ENCODE measurements around the gene RFX3.

The RFX3 gene

DNA sequence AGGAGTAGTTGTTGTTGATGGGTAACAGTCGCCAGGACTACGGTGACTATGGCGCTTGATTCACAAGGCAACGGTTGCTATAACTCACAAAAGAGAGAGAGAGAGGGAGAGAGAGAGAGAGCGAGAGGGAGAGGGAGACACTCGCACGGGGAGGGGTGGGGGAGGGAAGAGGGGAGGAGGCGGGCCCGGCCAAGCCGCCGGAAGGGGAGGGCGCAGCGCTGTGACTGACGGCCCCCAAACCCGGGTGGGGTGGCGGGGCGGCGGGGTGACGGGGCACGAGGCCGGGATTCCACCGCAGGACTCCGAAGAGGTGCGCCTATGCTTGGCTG lies at the start of gene RFX3:
RFX3 (minus strand) TSS at position 166 of the 329 bp plus-strand sequence. CDS start 130,413 bp downstream, outside the sequence.
- DNase-seq (ENCODE audit: low read depth) = peak; percentile 90

DNA sequence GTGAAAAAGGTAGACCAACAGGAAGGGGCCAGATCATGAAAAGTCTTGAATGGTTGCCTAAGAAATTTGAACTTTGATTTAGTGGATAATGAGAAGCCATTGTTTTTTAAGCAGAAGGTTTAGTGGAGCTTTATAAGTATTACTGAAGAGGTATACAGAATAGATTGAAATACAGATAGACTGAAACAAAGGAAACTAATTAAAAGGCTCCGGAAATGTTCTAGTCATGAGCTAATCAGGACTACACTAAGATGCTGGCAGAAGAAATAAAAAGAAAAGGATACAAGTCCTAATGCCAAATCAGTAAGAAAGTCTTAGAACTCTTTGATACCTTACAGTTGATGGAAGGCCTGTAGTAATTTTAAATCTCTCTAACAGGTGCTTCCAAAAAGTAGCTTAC lies 45.7 kb upstream of the RFX3 start:
- no peak for DNase-seq (ENCODE audit: low read depth)

DNA sequence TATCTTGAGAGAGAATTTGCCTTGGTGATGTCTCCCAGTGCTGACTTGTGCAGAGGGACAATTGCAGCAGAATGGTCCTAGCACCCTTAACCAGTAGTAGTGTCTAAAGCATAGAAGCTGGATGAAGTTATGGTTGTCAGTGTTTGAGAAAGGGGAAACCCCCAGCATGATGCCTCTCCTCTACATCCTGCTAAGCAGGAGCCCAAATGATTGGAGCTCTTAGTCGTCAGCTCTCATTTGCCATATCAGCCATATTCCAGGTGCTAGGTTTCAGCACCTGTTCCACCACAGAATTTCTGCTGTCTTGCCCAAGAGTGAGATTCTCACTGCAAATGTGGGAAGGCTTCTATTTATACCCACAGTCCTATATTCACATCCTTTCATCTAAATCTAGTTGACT lies 43.7 kb upstream of the RFX3 start:
- DNase-seq (ENCODE audit: low read depth) = no peak

DNA sequence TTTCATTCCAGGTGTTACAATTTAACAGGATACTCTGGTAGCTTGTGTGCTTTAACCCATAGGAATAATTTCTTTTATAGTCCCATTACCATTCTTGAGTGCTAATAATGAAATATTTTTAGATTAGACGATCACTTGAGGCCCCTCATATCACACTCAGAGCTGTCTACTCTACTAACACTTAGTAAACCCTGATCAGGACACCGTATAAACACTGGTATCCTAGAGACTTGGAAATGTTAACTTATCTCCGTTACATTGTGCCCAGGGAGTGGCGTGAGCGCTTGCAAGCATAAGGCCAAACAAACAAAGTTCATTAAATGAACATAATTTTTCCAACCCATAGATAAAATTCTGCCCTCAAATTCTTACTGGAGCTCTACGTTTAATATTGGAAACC lies 42.2 kb upstream of the RFX3 start:
- no peak for DNase-seq (ENCODE audit: low read depth)

DNA sequence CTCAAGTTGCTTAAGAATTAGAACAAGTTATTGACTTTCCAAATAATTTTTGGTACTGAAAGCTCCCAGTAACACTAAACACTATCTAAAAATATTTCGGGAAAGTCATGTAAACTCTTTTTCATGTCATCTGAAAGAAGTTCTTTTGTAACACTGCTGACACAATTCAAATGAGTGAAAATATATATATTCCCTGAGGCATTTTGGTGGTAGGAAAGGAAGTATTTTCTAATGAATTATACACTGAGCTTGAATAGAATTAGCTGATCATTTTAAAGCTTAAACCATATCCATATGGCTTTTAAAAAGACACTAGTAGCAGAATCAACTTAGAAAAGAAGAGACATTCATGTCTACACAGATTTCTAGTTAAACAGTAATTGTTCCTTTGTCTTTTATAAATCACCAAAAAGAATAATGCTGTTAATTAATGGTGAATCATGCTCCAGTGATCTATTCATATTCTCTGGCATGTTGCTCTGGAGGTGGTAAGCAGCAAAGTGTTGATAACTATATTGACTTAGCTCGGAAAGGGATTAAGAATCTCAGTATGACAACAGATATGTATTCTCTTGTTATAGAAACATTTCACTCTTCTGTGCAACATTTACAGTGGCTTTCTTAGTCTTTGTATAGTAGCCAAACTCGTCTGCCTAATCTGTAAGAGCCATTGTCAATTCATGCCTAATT lies 27.4 kb upstream of the RFX3 start:
- DNase-seq (ENCODE audit: low read depth) = no peak

DNA sequence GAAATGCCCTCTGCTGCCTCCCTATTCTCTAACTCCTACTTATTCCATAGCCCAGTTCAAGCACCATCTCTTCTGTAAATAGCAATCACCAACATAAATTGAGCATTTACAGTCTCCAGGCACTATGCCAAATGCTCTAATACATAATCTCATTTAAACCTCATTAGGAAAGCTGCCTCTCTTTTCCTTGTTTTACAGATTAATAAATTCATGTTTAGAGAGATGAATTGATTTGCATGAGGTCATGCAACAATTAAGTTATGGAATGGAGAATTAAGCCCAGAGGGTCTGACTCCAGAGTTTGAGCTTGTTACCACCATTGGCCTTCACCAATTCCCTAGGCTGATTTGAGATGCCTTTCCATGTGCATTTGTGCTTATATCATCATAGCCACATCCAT lies 23.4 kb upstream of the RFX3 start:
- DNase-seq (ENCODE audit: low read depth) = no peak

DNA sequence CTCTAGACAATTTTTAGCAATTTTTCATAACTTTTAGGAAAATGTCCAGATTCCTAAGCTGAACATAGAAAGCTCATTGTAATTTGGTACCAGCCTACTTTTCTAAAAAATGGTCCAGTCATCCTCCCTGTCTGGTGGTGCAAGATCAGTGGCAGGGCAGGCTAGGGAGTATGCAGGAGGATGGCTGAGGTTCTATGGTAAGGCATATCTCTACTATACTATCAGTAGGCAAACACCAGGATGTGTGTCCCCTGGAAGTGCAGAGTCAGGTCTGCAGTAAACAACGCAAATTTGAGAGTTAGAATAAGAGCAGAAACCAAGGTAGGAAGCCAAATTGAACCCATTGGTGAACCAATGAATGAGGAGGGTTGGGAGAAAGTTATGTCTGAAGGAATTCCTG lies 22.8 kb upstream of the RFX3 start:
- DNase-seq (ENCODE audit: low read depth) = no peak

DNA sequence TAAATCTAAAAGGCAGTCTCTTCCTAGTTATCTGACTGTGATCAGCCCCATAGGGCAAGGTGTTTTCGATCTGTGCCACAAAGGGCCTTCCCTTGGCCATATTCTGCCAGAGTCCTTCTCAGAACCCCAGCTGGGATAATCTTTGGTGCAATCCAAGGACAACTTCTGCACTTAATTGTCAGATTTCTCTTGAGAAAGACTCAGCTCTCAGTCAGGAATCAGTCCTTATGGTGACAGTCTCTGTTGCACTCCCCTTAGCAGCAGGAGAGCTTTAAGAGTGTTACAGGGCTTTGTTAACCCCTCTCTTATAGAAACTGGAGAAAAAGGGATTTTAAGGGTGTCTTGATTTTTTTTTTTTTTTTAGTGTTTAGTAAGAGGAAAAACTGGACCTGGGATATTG lies 15.4 kb upstream of the RFX3 start:
- DNase-seq (ENCODE audit: low read depth) = no peak

DNA sequence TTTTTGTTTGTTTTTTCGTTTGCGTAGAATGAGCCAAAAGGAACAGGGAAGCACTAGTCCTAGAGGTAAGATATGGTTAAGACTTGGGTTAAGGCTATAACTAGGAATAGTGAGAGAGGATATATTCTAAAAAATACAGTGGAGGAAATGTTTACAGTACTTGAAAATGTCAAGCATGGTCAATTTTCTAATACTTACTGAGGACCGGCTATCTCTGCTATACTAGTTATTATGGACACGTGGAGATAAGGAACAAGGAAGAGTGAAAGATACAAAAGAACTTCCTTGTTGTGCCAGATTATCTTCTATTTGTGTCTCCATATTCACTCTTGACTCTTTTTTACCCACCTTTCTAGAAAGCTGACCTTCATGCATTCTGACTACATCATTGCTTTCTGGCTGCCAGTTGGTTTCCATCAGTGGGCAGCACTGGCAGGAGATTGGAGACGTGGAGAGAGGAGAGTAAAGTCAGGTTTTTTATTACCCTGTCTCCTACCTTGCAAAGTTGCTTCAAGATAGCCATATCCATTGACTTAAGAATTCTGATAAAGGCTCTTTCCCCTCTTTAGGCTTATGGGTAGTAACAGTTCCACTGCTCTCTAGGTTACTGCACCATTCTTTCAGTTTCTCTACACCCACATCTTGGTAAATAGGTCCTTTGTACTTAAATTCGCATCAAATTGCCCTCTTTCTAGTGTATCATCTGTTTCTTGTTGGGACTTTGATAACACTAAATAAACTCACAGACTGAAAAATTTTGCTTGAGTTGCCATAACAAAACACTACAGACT lies 9.0 kb upstream of the RFX3 start:
- DNase-seq (ENCODE audit: low read depth) = no peak

DNA sequence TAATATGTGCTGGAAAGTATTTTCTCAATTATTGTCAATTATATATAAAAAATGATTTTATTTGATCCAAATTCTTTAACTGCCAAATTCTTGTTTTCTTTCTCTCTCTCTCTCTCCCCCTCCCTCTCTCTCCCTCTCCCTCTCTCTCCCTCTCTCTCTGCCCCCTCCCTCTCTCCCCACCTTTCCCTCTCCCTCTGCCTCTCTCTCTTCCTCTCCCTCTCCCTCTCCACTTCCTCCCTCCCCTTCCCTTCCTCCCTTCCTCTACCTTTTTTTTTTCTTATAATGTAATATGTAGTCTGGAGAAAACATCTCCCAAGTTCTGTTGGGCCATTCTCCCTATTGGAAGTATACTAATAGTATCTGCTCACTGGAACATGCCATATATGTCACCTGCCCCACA lies 6.4 kb upstream of the RFX3 start:
- DNase-seq (ENCODE audit: low read depth) = no peak

DNA sequence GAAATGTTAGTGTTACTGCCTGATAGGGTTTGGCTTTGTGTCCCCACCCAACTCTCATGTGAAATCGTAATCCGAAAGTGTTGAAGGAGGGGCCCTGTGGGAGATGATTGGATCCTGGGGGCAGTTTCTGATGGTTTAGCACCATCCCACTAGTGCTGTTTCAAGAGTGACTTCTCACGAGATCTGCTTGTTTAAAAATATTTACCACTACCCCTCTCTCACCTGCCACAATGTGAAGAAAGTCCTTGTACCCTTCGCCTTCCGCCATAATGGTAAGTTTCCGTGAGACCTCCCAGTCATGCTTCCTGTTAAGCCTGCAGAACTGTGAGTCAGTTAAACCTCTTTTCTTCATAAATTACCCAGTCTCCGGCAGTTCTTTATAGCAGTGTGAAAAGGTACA lies 2.6 kb upstream of the RFX3 start:
- DNase-seq (ENCODE audit: low read depth) = peak; percentile 36

DNA sequence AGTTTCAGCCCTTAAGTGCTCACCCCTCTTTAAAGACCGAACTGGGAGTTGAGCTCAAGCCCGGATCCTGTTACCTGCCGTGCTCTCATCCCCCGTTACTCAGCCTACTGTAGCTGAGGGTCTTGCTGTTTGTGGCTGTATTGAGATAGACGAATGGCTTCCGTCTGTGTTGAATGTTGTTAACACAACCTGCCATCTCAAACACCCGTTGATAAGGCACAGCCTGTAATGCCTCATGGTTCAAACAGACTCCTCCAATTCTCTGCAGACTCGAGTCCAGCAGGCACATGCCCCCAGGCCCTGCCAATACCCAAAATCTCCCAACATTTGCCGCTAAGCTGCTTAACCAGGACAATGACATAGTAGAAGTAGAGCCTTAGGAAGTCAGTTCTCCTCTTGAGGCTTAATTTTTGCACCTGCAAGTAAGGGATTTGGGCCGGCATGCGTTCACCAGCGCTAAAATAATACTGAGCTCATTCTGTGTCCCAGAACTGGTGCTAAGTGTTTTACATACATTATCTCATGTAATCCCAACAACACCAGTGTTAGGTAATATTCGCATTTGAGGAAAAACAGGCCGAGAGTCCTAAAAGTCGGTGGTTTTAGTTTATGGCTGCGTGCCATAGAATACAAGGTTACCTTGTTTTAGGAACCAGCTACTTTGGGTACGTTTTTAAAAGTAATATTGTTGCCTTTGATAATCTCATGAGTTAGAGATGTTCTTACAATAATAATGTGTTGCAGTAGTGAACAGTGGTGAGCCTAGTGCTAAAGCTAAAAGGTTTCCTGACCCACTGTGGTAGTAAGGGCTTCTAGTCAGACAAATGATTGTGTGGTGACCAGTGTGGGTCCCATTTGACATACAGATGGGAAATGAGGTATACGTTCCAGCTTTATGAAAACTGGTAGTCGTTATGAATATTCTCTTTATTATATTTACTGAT lies 1.5 kb upstream of the RFX3 start:
- DNase-seq (ENCODE audit: low read depth) = no peak

DNA sequence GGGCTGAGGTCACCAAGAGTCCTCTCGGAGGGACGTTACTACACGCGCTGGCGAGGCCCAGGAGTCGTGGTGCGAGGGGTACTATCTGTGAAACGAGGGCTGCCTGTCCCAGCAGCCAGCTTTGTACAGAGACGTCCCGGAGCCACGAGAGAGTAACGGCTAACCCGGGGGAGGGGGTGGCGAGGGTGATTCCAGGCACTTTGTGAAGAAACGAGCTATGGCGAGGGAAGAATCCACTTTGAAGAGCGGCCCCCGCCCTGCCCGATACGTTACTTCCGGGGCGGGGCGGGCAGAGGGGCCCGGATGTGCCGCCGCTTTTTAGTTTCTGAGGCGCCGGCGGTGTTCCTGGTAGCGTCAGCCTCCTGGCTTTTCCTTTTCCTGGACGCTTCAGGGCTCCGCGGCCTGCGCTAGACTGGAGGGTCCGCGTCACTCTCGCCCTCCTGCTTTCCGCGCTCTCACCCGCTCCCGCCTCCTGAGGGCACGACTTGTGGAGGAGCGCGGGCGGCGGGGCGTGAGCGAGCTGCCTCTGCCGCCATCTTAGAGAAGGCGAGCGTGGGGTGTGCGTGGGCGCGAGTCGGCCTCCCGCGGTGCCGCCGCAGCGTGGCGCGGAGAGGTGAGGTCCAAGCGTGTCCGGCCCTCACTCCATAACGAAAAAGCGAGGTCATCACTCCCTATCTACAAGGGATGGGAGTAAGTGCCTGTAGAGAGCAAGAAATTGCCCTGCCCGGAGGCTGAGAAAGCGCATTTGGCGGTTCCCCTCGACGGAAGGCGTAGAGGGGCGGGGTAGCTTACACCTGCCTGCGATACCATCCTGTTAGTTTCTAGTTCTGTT lies 580 bp upstream of the RFX3 start:
- peak; percentile 83 for DNase-seq (ENCODE audit: low read depth)

DNA sequence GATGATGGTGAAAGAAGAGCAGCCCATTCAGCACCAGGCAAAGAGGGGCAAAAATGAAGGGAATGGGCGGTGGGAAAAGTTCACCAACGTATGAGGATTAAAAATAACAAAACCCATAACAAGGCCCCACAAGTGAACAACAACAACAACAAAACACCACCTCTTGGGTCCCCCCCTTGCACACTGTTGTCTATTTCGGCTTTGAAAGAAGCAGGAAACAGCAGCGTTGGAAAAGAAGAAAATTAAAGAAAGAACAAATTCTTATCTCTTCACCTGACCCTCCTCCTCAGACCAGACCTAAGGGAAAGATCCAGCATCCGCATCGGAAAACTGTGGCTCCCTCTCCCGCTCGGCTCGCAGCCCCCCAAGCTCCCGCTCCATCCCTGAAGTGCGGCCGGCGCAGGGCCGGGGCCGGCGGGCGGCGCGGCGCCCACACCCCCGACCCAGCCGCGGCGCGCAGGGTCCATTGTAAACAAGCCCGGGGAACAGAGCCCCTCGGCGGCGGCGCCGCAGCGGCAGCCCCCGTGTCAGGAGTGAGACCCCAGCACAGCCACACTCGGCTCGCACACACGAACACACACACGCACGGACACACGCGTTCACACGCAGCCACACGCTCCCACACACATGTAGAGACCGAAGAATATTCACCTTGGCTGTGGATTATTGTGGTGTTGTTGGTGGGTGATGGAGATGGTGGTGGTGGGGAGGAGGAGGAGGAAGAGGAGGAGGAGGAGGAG lies 535 bp downstream of the RFX3 start:
- no peak for DNase-seq (ENCODE audit: low read depth)

DNA sequence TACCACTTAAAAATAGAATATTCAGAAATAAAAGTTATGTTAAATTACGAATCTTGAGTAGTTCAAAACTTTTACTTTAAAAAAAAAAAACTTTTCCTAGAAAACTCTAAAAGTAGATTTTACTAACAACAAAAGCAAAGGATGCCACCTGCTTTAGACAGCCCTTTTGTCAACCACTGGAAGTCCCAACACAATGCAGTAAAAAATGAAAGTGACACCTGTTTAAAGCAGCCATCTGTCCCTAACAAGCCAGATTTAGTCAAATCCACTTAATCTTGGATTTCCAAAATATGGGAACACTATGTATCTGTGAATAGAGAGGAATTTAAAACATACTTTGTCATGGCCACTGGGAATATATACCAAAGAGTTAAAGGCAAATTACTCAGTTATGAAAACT lies 3.8 kb downstream of the RFX3 start:
- no peak for DNase-seq (ENCODE audit: low read depth)

DNA sequence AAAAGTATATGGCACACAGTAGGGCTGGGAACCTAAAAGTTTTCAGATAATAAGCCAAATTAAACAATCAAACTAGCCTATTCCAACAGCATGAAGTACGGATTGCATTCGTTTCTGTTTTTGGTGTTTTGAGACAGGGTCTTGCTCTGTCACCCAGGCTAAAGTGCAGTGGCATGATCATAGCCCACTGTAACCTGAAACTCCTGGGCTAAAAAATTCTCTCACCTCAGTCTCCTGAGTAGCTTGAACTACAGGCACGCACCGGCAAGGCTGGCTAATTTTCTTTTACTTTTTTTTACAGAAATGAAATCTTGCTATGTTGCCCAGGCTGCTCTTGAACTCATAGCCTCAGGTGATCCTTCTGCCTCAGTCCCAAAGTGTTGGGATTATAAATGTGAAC lies 5.2 kb downstream of the RFX3 start:
- no peak for DNase-seq (ENCODE audit: low read depth)

DNA sequence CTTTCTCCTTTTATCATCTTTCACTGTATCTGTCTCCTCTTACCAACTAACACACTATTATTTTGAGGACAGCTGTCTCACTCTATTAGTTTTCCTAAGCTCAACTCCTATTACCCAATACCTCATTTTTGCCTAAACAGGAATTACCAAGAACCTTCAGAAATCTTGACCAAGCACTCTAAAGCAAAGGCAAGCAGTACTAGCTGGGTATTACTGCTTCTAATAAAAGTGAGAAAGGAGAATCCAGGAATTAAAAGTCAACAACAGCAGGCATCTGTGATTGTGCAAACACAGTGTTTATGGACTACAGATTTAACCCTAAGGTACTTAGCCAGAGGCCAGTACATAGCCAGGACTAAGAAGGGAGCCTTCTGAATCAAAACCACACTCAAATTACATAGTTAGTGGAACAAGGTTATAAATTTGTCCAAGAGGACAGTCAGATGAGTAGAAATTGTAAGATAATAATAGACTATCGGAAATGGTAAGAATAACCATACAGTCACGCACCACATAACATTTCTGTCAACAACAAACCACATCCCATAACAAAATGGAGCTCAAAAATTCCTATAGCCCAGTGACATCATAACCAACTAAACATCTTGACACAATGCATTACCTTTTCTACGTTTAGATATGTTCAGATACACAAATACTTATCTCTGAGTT lies 8.3 kb downstream of the RFX3 start:
- DNase-seq (ENCODE audit: low read depth) = no peak

DNA sequence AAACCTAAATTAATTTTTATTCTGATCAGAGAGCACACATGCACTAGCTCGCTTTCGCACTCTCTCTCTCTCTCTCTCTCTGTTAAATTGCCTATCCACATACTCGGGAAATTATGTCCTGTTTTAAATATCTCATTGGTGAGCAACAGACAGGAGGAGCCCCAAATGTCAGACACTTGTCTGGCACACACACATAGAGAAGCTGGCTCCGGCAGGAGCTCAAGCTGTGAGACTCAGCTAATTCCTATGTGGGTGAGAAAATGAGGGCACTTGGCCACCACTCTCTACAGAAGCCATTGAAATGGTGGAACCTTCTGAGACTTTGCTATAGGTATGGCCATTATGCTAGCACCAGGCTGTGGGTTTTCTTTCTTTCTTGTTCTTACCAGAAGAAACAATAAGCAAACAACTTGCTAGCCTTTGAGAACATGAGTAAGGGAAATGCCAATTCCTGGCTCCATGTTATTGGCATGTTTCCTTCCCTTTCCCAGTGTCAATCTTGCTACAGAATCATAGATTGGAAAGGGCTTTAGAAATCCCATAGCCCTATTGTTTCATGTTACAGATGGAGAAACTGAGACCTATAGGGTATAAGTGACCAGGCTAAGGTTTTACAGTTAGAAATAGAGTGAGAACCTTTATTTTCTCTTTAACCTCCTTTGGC lies 9.0 kb downstream of the RFX3 start:
- DNase-seq (ENCODE audit: low read depth) = no peak

DNA sequence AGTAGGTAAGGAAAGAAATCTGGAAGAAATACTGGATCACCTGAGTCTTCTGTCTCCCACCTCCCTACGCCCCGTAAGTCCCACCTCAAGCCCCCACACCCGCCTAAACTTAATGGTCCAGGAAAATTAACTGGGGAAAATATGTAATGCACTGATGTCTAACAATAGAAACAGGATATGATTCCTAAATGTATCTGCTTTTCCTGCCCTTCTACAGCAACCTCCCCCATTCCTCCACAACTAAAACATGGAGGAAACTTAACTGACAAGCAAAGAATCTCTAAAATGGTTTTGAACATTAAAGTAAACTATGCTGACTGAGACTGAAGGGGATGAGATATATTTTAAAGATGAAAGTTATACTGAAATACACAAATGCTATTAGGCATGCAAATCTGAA lies 10.4 kb downstream of the RFX3 start:
- DNase-seq (ENCODE audit: low read depth) = no peak

DNA sequence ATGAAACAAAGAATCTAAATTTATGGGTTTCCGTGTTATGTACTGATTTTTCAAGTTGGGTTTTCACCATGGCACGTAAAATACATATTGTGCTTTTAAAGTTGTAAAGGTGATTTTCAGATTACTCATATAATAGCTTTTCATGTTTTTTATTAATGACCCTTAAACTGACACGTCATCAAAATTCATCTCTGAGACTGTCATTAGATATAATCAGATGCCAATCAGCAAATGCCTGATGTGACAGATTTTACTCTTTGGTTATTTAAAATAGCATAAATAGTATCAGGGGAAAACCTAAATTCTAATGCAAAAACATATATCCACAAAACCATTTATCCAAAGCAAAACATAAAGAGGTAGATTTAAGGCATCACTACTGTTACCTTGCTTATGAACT lies 11.0 kb downstream of the RFX3 start:
- DNase-seq (ENCODE audit: low read depth) = no peak

All from activated T-cell treated with anti-CD3 and anti-CD28 coated beads for 48 hours (primary cell).